ENCODE data around the gene KIF25.

- TF ChIP-seq MAX (CRISPR knock-in tag; IDR thresholded peaks at IDR 0.05): no peak
- no peak for TF ChIP-seq OVOL2 (CRISPR knock-in tag; IDR thresholded peaks at IDR 0.05; ENCODE audit: borderline replicate concordance)
- no peak for TF ChIP-seq AFF4 (CRISPR knock-in tag; IDR thresholded peaks at IDR 0.05; ENCODE audit: borderline replicate concordance)
- TF ChIP-seq CTCF (IDR thresholded peaks at IDR 0.05): no peak
- TF ChIP-seq USF2 (CRISPR knock-in tag; IDR thresholded peaks at IDR 0.05): no peak
- TF ChIP-seq ZBTB43 (CRISPR knock-in tag; IDR thresholded peaks at IDR 0.05): no peak
- TF ChIP-seq IRF1 (CRISPR knock-in tag; IDR thresholded peaks at IDR 0.05): no peak
- no peak for TF ChIP-seq CREB1 (CRISPR knock-in tag; IDR thresholded peaks at IDR 0.05)
- TF ChIP-seq HMGXB4 (CRISPR knock-in tag; IDR thresholded peaks at IDR 0.05): no peak
Observed at GRCh38 chr6:168011291-168011690, 13.8 kb downstream of the KIF25 start.

All from WTC11 (cell line).